Activated naive CD4-positive, alpha-beta T cell treated with anti-CD3 and anti-CD28 coated beads, Interleukin-2, amount 10 ng/mL, durations not matched to agents 5 hours and 36 hours (primary cell): Measurements from ENCODE around the gene PLEKHG4B. TPM values are rescaled to one million over a fixed set of nuclear protein-coding genes. Genes with fewer than 3 reads are reported as not detected.

Source experiments
- total RNA-seq, 2 experiments: library from RNA; stranded (reverse); gene quantifications; one replicate each; pipeline ENCODE4 v1.2.3, GENCODE V29; 2021

PLEKHG4B gene
- not detected for total RNA-seq

GRCh38 chr5:91556-92263, at the start of gene PLEKHG4B:
Gene PLEKHG4B (plus strand): TSS chr5:92168. CDS start chr5:92232, 64 bp downstream.

GRCh38 chr5:191036-191948, 99.3 kb downstream of the PLEKHG4B start, which contains the start of gene LRRC14B:
Gene LRRC14B (plus strand): TSS chr5:191495. CDS start chr5:191539, 44 bp downstream.

GRCh38 chr5:217494-218456, 125.8 kb downstream of the PLEKHG4B start, which contains the start of the genes CCDC127 and SDHA:
Gene CCDC127 (minus strand): TSS chr5:218153. CDS start chr5:216849, 1,304 bp downstream.
Gene SDHA (plus strand): TSS chr5:218320. CDS start chr5:218356, 36 bp downstream.

Other genes with a start within 250 kb of the PLEKHG4B start
- not detected for gene LRRC14B, start 99.3 kb downstream of the PLEKHG4B start, total RNA-seq
- gene CCDC127, start 126.0 kb downstream of the PLEKHG4B start, total RNA-seq = 1 to 10 TPM; 4.9 to 6.4 TPM
- gene SDHA, start 126.2 kb downstream of the PLEKHG4B start, total RNA-seq = 100 to 1,000 TPM; 128 to 135 TPM
- 10 to 100 TPM; 89.7 to 96.4 TPM for gene PDCD6, start 179.5 kb downstream of the PLEKHG4B start, total RNA-seq
- 10 to 100 TPM; 10.2 to 11.1 TPM for gene AHRR, start 229.5 kb downstream of the PLEKHG4B start, total RNA-seq